GF-D8 (cell line): ENCODE data around the gene APOLD1.
"Not testable (repeated sequence)": the region's sequence is repeated elsewhere in the genome, so short reads cannot be mapped to it uniquely, and the experiment has no call there.

Experiments used
- DNase-seq: peaks from one replicate; lab custom pipeline; 2025; lab: John Stamatoyannopoulos, UW

Gene APOLD1

GRCh38 chr12:12784911-12785814, at the start of gene APOLD1:
Gene APOLD1 (plus strand): TSS chr12:12785659. CDS start chr12:12785692, 33 bp downstream.
- no peak for DNase-seq

GRCh38 chr12:12736759-12737676, 48.4 kb upstream of the APOLD1 start:
- no peak for DNase-seq

- not testable (repeated sequence) for DNase-seq
Observed at GRCh38 chr12:12738152-12738551, 47.3 kb upstream of the APOLD1 start.

GRCh38 chr12:12741660-12742059, 43.8 kb upstream of the APOLD1 start:
- DNase-seq, result no peak

GRCh38 chr12:12744546-12745305, 40.7 kb upstream of the APOLD1 start:
- no peak for DNase-seq

- no peak for DNase-seq
Observed at GRCh38 chr12:12745576-12746211, 39.8 kb upstream of the APOLD1 start.

- DNase-seq, result no peak
Observed at GRCh38 chr12:12747278-12747677, 38.2 kb upstream of the APOLD1 start.

- no peak for DNase-seq
Observed at GRCh38 chr12:12748044-12748443, 37.4 kb upstream of the APOLD1 start.

- DNase-seq, result no peak
Observed at GRCh38 chr12:12749433-12749832, 36.0 kb upstream of the APOLD1 start.

GRCh38 chr12:12755923-12756322, 29.5 kb upstream of the APOLD1 start:
- DNase-seq, result no peak

- DNase-seq, result no peak
Observed at GRCh38 chr12:12757121-12757520, 28.3 kb upstream of the APOLD1 start.

GRCh38 chr12:12759234-12759915, 26.1 kb upstream of the APOLD1 start:
- DNase-seq, result no peak

- no peak for DNase-seq
Observed at GRCh38 chr12:12764824-12765223, 20.6 kb upstream of the APOLD1 start.

GRCh38 chr12:12770262-12770661, 15.2 kb upstream of the APOLD1 start:
- DNase-seq, result no peak

- no peak for DNase-seq
Observed at GRCh38 chr12:12774791-12775190, 10.7 kb upstream of the APOLD1 start.

GRCh38 chr12:12776261-12776660, 9.2 kb upstream of the APOLD1 start:
- no peak for DNase-seq

- no peak for DNase-seq
Observed at GRCh38 chr12:12777092-12777491, 8.4 kb upstream of the APOLD1 start.

- no peak for DNase-seq
Observed at GRCh38 chr12:12779007-12779406, 6.5 kb upstream of the APOLD1 start.

- no peak for DNase-seq
Observed at GRCh38 chr12:12779529-12779928, 5.9 kb upstream of the APOLD1 start.

GRCh38 chr12:12784116-12784515, 1.3 kb upstream of the APOLD1 start:
- no peak for DNase-seq

- DNase-seq, result no peak
Observed at GRCh38 chr12:12786351-12786705, 869 bp downstream of the APOLD1 start.
